Measurements from ENCODE around the gene AZU1.

Gene AZU1, protein sequence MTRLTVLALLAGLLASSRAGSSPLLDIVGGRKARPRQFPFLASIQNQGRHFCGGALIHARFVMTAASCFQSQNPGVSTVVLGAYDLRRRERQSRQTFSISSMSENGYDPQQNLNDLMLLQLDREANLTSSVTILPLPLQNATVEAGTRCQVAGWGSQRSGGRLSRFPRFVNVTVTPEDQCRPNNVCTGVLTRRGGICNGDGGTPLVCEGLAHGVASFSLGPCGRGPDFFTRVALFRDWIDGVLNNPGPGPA

DNA sequence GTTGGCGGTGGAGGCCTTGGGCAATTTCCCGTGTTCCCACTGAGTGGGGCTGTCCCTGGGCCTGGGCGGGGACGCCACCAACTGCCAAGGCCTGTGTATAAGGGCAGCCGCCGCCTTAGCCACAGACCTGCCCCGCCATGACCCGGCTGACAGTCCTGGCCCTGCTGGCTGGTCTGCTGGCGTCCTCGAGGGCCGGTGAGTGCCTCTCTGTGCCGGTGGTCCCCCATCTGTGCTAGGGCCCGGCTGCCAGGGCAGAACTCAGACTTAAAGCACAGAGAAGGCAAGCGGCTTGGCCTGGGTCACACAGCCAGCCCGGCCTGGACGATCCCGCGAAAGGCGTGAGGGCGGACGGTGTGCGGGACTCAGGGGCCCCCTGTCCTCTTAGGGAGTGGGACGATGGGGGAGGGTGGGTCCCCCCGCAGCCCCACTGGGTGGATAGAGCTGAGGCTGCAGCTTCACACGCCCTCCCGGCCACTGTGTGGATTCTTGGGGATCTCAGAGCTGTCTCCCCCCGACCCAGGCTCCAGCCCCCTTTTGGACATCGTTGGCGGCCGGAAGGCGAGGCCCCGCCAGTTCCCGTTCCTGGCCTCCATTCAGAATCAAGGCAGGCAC is at the start of gene AZU1:
TSS of gene AZU1 (plus strand) at position 128 of the 612 bp plus-strand sequence. CDS start at position 138, 10 bp downstream.
- no peak for FAIRE-seq

DNA sequence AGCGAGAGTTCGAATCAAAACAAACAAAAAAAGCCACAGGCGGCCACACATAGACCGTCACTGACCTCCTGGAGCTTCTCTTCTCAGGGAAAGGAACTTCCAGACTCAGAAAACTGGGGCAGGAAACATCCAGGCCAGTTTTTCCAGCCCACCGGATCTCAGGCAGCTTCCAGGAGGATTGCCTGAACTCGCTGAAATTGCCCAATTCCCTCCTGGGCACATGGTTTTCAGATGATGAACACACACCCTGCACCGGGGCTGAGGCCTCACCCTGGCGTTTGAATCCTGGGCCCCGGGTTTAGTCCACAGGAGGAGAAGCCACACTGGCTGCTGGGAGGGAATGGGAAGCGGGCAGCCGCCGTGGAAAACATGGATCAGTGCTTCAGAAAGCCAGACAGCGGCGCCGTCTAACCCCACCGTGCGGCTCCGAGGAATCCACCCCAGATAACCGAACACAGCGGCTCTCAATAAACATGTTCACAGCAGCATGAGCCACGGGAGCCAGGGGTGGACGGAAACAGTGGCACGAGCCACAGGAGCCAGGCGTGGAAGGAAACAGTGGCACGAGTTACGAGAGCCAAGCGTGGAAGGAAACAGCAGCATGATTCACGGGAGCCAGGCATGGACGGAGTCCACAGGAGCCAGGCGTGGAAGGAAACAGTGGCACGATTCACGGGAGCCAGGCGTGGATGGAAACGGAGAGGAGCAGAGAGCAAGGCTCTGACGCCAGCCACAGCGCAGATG is 48.6 kb upstream of the AZU1 start:
- FAIRE-seq, result no peak

DNA sequence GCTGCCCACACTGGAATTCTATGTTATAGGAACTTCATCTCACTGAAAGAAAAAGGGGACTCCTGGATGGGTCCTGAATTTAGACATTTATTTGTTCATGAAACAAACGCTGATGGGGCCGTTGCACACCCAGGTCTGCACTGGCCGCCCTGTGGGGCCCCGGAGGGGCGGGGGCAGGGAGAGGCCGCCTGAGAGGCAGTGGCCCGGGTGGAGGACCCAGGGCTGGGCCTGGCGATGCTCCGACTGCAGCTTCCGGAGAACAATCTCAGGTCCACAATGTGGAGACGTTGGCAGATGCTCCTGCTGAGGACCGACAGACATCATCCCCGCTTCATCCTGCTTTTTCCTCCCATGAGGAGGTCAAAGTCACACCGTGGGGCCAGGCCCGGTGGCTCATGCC is 46.7 kb upstream of the AZU1 start:
- FAIRE-seq, result no peak

DNA sequence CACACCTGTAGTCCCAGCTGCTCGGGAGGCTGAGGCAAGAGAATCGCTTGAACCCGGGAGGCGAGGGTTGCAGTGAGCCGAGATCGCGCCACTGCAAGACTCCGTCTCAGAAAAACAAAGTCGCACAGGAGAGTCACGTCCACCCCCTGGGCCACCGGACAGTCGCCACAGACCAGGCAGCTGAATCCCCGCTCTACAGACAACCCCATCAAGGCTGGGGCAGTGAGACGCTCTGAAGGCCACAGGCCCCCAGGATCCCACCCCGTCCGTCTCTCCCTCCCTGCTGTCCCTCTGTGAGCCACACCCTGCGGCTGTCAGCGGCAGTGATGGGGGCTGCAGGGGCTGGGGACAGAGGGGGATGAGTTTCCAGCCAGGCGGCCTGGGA is 45.8 kb upstream of the AZU1 start:
- FAIRE-seq, result no peak

DNA sequence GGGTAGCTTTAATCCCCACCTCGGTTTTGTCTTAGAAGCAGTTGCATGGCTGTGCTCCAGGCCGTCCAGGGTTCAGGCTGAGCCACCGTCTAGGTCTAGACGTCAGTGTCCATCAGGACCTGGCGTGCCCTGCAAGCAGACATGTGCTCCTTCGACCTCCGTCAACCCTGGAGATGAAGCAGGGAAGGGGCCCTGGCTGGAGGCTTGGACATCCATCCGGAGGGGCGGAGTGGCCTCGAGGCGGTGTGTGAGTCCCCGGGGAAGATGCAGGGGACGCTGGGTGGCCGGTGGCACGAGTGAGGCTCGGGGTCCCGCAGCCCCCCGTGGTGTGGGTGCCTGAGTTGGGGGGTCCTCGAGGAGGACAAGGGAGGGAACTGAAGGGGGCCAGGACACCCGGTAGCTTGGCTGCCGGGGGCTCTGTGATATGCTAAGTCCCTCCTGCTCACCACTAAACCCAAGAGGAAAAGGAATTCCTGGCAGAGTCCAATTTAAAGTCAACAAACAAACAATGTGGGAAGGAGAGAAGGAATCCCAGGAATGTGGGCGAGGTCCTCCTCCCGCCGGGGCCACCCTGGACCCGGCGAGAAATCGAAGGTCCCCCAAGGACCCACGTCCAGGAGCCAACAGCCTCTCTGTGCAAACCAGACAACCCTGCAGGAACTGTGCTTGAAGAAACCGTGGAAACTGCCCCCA is 45.3 kb upstream of the AZU1 start:
- FAIRE-seq, result peak; percentile 91

DNA sequence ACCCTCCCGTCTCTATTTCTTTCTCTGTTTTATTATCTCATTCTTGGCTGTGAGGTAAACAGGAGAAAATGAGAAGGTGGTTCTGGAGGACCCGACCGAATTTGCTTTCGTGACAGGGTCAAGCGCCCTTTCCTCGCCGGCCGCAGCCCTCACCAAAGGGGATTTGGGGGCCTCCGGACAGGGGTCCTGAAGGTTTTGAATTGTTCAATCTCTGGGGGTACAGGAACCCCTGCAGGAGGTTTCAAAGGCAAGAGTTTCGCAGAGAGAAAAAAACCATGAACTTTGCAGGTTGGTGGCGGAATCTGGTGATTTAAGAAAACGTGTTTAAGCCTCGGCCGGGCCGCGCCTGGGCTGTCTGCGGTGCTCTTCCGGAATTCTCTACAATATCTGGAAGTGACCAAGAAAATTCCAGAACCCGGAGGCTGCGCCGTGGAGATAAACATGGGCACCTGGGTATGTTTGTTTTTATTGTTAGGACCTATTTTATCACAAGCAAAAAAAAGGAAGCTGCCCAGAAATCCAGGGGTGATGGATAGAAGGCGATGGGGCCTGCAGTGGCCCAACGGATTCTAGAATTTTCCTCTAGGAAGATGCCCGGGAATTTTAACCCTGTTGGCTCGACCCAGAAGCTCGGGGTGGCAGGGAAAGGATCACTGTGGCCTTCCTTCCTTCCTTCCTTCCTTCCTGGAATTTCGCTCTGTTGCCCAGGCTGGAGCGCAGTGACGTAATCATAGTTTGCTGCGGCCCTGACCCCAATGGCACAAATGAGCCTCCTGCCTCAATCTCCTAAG is 44.6 kb upstream of the AZU1 start:
- FAIRE-seq, result no peak

DNA sequence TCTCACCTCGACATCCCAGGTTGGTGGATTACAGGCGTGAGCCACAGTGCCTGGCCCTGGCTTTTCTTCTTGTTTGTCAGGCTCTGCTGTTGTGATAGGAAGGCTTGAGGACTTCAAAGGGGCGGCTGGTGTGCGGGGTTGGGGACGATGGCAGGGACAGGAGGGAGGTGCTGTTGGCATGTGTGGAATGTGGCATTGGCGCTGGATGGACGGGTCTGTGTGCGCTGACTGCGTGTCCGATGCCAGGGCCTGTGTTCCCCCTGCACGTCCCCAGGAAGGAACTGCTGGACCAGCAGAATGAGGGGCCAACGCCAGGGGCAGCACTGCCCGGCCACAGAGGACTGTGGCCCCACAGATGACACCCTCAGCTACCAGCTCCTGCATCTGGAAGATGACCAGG is 43.1 kb upstream of the AZU1 start:
- no peak for FAIRE-seq

DNA sequence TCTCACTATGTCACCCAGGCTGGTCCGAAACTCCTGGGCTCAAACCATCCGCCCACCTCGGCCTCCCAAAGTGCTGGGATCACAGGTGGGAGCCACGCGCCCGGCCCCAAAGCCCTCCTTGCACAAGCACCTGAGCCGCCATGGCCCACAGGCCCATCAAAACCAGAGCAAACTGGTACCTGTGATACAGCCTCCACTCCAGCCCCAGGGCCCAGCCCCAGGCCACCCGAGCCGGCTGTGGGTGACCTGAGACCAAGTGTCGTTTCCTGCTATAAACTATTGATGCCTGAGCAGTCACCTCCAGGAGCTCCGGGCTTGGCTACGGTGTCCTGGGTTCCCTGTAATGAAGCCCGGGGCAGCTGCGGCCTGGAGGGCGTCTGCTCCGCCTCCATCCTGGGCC is 40.1 kb upstream of the AZU1 start:
- no peak for FAIRE-seq

DNA sequence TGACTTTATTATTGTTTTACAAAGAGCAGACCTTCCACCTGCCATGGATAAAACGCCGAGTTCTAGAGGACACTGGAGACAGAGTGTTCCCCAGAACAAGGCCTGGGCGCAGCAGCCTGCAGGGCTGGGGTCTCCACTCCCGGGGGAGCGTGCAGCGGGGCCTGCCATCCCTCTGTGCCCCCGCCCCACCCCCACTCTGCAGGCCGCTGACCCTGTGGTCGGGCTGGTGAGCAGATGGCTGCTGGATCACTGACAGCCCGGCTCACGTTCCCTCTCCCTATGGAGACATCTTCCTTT is 39.0 kb upstream of the AZU1 start:
- no peak for FAIRE-seq

DNA sequence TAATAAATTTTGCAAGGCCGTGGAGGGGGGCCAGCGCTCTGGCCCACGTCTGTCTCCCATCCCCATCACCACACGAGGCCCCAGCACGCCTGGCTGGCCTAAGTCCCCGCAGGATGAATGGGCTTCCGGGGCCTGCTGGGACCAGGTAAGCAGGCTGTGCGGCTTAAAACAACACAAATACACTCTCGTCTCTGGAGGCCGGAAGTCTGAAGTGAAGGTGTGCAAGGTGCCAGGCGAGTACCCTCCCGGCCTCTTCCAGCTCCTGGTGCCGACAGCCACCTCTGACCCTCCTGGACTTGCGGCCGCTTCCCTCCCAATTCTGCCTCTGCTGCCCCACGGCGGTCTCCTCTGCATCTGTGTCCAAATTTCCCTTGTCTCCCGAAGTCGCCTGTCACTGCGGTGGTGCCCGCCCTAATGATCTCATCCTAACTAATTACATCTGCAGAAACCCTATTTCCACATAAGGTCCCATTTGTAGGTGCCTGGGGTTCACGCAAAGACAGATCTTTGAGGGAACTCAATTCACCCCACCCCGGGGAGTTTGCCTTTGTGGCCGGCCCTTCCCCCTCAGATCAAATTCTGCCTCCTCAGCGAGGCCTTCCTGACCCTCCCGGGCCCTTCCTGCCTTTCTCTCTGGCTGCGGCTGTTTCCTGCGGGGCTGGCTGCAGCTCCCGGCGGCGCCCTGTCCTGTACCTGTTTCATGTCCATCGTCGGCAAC is 38.5 kb upstream of the AZU1 start:
- FAIRE-seq, result no peak

DNA sequence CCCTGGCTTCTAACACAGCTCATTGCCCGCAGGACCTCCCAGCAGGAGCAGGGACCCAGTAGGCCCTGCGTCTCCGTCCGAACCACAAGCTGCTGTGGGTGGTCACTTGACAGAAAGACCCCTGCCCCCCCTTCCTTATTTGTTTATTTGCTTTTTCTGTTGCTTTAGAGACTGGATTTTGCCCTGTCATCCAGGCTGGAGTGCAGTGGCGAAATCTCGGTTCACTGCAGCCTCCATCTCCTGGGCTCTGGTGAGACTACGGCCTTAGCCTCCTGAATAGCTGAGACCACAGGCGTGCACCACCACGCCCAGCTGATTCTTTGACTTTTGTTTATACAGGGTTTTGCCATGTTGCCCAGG is 38.0 kb upstream of the AZU1 start:
- FAIRE-seq, result no peak

DNA sequence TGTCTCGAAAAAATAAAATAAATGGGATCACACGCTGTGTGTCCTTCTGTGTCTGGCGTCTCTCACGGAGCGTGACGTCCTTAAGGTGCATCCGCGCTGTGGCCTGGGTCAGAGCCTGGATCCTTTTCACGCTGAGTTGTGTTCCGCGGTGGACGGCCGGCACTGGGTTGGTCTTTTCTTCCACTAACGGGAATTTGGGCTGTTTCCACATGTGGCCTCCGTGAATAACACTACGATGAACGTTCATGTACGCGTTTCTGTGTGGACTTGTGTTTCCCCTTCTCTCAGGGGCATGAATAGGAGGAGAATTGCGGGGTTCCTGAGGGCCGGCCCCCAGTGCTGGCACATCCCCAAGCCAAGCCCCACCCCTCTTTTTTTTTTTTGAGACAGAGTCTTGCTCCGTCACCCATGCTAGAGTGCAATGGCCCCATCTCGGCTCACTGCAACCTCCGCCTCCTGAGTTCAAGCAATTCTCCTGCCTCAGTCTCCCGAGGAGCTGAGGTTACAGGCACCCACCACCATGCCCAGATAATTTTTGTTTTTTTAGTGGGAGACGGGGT is 36.5 kb upstream of the AZU1 start:
- FAIRE-seq, result no peak

DNA sequence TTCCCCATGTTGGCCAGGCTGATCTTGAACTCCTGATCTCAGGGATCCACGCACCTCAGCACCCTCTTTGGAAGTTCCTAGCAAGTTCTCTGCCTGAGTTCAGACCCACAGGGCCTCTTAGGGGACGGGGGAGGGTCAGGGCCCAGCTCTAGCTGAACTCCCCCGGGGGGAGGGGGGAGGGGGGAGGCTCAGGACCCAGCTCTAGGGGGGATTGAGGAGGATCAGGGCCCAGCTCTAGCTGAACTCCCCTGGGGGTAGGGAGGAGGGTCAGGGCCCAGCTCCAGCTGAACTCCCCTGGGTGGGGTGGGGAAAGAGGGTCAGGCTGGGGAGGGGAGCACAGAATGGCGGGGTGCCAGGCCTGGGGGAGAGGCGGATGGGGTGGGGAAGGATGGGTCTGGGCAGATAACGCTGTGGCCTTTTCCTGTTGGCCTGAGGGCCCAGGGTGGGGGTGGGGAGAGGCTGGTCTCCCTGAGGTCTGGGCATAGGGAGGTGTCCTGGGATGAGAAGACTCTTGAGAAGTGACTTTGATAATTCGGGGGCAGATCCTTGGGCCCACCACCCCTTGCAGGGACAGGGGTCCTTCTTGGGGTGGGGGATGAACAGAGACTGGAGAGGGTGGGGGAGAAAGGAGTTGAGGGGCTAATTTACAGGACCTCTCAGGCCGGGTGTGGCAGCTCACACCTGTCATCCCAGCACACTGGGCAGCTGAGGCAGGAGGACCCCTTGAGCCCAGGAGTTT is 35.9 kb upstream of the AZU1 start:
- no peak for FAIRE-seq

DNA sequence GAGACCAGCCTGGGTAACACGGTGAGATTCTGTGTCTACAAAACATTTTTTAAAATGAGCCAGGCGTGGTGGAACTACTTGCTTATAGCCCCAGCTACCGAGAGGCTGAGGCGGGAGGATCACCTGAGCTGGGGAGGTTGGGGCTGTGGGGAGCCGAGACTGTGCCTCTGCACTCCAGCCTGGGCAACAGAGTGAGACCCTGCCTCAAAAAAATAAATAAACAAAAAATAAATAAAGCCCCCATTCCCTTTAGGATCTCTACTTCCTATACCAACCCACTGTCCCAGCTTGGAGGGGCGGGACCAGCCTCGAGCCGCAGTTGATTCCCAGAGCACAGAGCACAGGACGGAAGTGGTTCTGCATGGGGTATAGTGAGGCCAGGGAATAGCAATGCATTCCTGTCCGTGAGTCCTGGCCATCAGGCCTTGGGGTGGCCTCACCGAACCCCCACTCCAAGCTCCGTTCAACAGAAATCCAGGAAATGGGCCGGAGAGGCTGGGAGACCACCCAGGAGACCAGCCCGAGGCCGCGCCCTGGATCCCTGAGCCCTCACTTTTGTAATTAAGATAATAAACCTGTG is 35.2 kb upstream of the AZU1 start:
- peak; percentile 51 for FAIRE-seq

DNA sequence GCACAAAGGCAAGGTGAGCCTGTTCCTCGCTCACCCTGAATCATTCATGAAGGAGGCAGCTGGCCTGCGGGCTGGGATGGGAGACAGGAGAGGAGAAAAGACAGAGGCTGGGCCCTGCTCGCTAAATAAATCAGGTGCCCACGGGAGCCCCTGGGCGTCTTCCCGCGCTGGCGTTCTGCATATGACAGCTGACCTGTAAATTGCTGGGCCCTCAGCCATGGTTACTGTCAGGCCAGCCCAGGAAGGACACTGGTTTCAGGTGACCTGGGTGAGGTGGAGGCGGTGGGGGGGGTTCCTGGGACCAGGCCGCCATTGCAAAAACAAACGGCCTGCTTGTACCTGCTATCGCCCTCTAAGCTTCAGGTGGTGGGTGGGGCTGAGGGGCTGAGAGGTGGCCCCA is 33.8 kb upstream of the AZU1 start:
- FAIRE-seq, result no peak

DNA sequence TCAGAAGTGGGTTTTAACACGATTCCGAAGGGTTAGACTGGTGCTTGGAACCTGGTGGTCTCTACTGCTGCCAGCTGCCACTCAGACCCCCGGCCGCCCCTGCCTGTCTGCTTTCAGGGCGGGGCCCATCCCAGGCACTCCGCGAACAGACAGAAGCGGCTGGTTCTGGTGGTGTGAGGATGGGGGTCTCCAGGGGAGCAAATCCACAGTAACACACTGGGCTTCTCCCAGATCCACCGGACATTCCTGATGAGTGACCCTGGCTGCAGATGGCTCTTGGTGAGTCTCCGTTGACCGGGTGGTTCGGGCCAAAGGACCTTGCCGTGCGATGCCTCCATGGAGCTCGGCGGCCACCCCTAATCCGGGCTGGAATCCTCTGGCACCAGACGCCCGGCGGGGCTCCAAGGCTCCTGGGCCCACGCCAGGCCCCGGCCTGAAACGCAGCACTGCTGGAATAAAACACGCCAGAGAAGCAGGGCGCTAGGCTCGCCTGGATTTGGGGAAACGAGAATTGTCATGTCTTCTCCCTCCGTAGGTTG is 32.5 kb upstream of the AZU1 start:
- FAIRE-seq, result no peak

DNA sequence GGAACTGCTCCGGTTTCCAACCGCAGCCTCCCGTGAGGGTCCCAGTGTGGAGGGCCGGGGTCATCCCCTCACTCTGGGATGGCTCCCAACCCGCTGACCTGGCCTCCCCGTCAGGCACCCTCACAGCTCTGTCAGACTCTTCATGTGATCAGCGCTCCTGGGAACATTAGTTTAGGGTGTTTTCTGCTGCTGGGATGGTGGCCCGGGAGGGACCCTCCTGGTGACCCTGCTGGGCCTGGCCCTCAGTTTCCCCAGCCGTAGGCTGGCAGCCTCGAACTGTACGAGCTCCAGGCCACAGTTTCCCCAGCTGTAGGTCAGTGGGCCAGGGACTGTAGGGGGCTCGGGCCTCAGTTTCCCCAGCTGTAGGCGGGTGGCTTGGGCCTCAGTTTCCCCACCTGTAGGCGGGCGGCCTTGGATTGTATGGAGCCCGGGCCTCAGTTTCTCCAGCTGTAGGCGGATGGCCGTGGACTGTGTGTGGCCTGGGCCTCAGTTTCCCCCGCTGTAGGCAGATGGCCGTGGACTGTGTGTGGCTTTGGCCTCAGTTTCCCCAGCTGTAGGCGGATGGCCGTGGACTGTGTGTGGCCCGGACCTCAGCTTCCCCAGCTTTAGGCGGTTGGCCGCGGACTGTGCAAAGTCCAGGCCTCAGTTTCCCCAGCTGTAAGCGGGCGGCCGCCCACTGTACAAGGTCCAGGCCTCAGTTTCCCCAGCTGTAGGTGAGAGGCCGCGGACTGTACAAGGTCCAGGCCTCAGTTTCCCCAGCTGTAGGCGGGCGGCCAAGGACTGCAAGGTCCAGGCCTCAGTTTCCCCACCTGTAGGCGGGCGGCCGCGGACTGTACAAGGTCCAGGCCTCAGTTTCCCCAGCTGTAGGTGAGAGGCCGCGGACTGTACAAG is 31.7 kb upstream of the AZU1 start:
- FAIRE-seq, result no peak

DNA sequence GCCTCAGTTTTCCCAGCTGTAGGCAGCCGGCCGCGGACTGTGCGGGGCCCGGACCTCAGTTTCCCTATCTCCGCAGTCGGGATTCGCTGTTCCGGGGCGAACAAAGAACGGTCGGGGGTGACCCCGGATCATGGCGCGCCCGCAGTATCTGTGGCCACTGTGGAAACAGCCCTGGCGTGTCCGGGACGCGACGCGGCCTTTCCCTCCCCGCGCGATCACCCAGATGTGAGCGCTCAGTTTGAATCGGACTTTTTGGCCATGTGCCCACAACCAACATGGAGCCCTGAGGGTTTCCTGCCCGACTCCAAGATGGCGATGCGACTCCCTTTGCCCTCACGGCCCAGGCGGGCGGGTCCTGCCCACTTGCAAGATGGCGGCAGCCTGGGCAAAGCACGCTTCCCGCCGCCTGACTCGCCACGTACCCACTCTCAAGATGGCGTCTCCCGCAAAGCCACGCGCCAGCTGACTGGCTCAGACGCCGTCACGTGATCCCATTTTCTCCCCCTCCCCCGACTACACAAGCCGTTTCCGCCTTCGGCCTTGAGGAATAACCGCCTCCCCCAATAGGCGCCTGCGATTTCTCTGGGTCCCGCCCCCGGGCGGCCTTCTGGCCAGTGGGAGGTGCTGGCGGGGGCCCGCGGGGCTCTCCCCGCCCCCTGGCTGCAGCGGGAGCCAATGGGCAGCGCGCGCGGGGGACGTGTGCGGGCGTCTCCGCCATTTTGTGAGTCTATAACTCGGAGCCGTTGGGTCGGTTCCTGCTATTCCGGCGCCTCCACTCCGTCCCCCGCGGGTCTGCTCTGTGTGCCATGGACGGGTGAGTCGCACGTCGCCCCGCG is 30.7 kb upstream of the AZU1 start, which contains the start of gene PTBP1:
TSS of gene PTBP1 (plus strand) at position 761 of the 836 bp plus-strand sequence. CDS start at position 807, 46 bp downstream.
- FAIRE-seq, result peak; percentile 99

Data from G401.6 (cell line).